ENCODE measurements around the gene PLXNA4. TPM values are rescaled to one million over a fixed set of nuclear protein-coding genes. Genes with fewer than 3 reads are reported as not detected.

Gene PLXNA4
- total RNA-seq, 1 experiment from 2014 or later: not detected

DNA sequence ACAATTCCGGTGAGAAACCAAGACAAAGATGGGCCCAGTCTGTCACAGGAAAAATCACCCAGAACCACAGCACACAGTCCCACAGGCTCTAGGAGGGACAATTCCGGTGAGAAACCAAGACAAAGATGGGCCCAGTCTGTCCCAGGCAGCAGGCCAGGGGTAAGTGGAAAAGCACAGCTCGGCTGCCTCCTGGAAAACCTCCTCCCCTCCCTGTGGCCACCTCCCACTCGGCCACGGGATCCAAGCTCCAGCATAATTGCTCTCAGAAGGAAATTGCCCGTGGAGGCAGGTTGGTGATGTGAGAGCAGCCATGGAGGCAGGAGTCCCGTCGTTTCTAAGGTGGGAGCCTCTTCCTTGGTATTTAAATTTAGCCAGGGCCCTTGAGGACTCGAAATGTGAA is 95.7 kb downstream of the PLXNA4 start:
- H3K9me3 Mint-ChIP-seq (ENCODE audit: unreplicated experiment): no peaks in the 10 kb centered on the region
- ChIA-PET CTCF (interaction anchor here (0.5 to 0.6 kb wide), 2 partner anchors 616 to 1917 kb away, joined by 3 read pairs; no protein-coding TSS in a partner anchor), POLR2A (no interaction called here)
- no TSS peak for BruUV-seq (replicated peaks)
- intact Hi-C loops (cut with micrococcal nuclease): no loop called here
- no peaks in the 10 kb centered on the region for H3K36me3 Mint-ChIP-seq (ENCODE audit: insufficient read depth, unreplicated experiment)
- DNase-seq (ENCODE audit: unreplicated experiment): no peak
- TF ChIP-seq, protein P1, sequence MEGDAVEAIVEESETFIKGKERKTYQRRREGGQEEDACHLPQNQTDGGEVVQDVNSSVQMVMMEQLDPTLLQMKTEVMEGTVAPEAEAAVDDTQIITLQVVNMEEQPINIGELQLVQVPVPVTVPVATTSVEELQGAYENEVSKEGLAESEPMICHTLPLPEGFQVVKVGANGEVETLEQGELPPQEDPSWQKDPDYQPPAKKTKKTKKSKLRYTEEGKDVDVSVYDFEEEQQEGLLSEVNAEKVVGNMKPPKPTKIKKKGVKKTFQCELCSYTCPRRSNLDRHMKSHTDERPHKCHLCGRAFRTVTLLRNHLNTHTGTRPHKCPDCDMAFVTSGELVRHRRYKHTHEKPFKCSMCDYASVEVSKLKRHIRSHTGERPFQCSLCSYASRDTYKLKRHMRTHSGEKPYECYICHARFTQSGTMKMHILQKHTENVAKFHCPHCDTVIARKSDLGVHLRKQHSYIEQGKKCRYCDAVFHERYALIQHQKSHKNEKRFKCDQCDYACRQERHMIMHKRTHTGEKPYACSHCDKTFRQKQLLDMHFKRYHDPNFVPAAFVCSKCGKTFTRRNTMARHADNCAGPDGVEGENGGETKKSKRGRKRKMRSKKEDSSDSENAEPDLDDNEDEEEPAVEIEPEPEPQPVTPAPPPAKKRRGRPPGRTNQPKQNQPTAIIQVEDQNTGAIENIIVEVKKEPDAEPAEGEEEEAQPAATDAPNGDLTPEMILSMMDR (IDR thresholded peaks at IDR 0.05; ENCODE audit: unreplicated experiment): no peak
- peaks cover 54% of the 10 kb centered on the region for H3K27me3 Mint-ChIP-seq (ENCODE audit: insufficient read depth, unreplicated experiment)
- no peak overlapping the region for H3K4me3 Mint-ChIP-seq (ENCODE audit: unreplicated experiment)
- no peak overlapping the region for H3K27ac Mint-ChIP-seq (ENCODE audit: low read depth, unreplicated experiment)
- H3K4me1 Mint-ChIP-seq (ENCODE audit: insufficient read depth, unreplicated experiment): no peaks in the 10 kb centered on the region

DNA sequence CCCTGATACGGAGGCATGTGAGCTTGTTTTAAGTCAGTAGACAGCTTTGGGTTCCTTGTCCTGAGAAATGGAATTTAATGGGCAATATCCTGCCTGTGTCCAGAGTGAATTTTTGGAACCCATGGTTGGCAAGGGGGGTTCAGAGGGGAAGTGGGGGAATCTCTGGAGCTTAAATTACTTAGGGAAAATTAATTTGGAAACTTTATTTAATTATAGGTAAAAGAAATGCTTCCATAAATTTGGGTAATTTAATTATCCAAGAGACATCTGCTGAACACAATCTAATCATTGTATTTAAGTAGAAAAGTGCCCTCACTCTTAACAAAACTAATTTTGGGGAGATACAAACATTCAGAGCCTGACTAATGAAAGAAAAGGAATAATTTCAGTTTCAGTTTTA is 99.7 kb downstream of the PLXNA4 start:
- intact Hi-C loops (cut with micrococcal nuclease): no loop called here
- Mint-ChIP-seq H3K27ac (ENCODE audit: low read depth, unreplicated experiment) (no peak overlapping the region), H3K4me3 (ENCODE audit: unreplicated experiment) (no peak overlapping the region), H3K27me3 (ENCODE audit: insufficient read depth, unreplicated experiment) (peaks cover 56% of the 10 kb centered on the region), H3K4me1 (ENCODE audit: insufficient read depth, unreplicated experiment) (no peaks in the 10 kb centered on the region), H3K36me3 (ENCODE audit: insufficient read depth, unreplicated experiment) (no peaks in the 10 kb centered on the region), H3K9me3 (ENCODE audit: unreplicated experiment) (no peaks in the 10 kb centered on the region)
- DNase-seq (ENCODE audit: unreplicated experiment): no peak
- ChIA-PET POLR2A (no interaction called here), CTCF (interaction anchor here (0.6 kb wide), 1 partner anchor 41 kb away, joined by 4 read pairs; no protein-coding TSS in a partner anchor)
- BruUV-seq (replicated peaks): no TSS peak
- TF ChIP-seq, protein P1 (IDR thresholded peaks at IDR 0.05; ENCODE audit: unreplicated experiment): no peak

DNA sequence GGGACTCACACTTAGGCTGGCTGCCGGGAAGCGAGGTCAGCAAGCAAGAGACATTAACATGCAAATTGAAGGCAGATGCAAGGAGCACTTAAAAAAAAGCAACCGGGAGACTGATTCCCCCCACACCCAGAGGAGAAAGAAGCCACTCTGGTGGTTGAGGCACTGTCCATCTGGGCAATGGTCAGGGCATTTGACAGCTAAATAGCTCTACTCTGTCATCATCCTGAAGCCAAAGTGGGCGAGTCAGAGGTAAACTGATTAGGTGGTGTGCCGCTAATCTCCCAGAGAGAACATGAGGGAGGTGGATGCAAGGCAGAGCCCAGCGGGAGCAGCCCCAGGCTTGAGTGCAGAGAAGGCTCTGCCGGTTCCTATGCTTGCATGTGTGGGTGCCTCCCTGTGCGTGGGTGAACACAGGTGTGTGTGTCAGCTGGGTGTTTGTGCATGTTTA is 100.6 kb downstream of the PLXNA4 start:
- Mint-ChIP-seq H3K36me3 (ENCODE audit: insufficient read depth, unreplicated experiment) (no peaks in the 10 kb centered on the region), H3K4me3 (ENCODE audit: unreplicated experiment) (no peak overlapping the region), H3K27ac (ENCODE audit: low read depth, unreplicated experiment) (no peak overlapping the region), H3K27me3 (ENCODE audit: insufficient read depth, unreplicated experiment) (peaks cover 56% of the 10 kb centered on the region), H3K4me1 (ENCODE audit: insufficient read depth, unreplicated experiment) (no peaks in the 10 kb centered on the region), H3K9me3 (ENCODE audit: unreplicated experiment) (no peaks in the 10 kb centered on the region)
- intact Hi-C loops (cut with micrococcal nuclease): no loop called here
- ChIA-PET POLR2A (no interaction called here), CTCF (interaction anchor here (0.6 kb wide), 1 partner anchor 42 kb away, joined by 4 read pairs; no protein-coding TSS in a partner anchor)
- TF ChIP-seq, protein P1 (IDR thresholded peaks at IDR 0.05; ENCODE audit: unreplicated experiment): no peak
- DNase-seq (ENCODE audit: unreplicated experiment): no peak
- BruUV-seq (replicated peaks): no TSS peak

DNA sequence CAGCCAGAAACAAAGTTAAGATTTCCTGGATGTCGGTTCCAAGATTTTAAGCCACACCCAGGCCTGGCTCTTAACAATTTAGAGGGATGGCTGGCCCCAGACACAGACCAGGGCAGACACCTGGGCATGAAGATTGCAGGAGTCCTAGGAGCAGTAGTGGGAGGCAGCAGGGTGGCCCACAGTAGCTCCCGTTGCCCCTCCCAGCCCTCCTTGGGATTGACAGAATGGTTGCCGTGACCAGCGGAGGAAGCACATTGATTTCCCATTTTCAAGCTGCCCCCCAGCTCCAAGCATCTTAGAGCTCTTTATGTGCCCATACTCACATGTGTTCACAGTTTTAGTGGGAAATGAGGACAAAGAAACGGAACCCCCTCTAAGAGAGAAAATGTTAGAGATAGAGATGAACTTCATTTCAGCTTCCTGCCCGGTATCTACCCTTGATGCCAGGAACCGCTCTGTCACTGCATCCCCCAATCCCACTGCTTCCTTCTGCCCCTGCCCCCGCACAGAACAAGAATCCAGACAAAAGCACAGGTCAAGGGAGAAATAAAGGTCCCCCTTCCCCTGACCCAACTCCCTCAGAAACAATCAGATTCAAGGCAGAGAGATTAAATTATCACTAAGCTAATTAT is 101.1 kb downstream of the PLXNA4 start:
- ChIA-PET CTCF (no interaction called here), POLR2A (no interaction called here)
- H3K4me3 Mint-ChIP-seq (ENCODE audit: unreplicated experiment): no peak overlapping the region
- intact Hi-C loops (cut with micrococcal nuclease): no loop called here
- no peaks in the 10 kb centered on the region for H3K36me3 Mint-ChIP-seq (ENCODE audit: insufficient read depth, unreplicated experiment)
- no TSS peak for BruUV-seq (replicated peaks)
- no peak for DNase-seq (ENCODE audit: unreplicated experiment)
- no peaks in the 10 kb centered on the region for H3K9me3 Mint-ChIP-seq (ENCODE audit: unreplicated experiment)
- H3K27ac Mint-ChIP-seq (ENCODE audit: low read depth, unreplicated experiment): no peak overlapping the region
- TF ChIP-seq, protein P1 (IDR thresholded peaks at IDR 0.05; ENCODE audit: unreplicated experiment): no peak
- peaks cover 56% of the 10 kb centered on the region for H3K27me3 Mint-ChIP-seq (ENCODE audit: insufficient read depth, unreplicated experiment)
- H3K4me1 Mint-ChIP-seq (ENCODE audit: insufficient read depth, unreplicated experiment): no peaks in the 10 kb centered on the region
